G401.6 (cell line): ENCODE measurements around the gene CALHM4.
"Not testable (repeated sequence)": the region's sequence is repeated elsewhere in the genome, so short reads cannot be mapped to it uniquely, and the experiment has no call there.

ENCODE experiments used
- FAIRE-seq: peaks from 2 replicates; lab custom pipeline; 2012; peaks lifted over from hg19 to GRCh38; lab: Jason Lieb, UNC

The CALHM4 gene

DNA sequence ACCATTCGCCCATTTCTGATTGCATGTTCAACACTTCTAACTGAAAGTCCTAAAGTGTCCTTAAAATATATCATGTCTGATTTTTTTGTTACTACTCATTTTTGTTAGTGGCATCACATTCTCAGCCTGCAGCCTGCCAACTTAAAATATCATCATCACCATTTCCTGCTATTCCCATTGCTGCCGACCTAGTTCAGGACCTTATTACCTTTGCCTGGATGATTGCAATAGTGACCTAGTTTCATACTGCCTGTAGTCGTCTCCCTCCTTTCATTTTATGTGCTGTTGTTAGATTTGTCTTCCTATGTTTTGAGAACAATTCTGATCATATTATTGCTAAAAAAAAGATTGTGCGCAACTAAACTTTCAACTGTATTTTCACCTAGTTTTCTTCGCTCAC is 23.9 kb downstream of the CALHM4 start:
- FAIRE-seq = no peak

DNA sequence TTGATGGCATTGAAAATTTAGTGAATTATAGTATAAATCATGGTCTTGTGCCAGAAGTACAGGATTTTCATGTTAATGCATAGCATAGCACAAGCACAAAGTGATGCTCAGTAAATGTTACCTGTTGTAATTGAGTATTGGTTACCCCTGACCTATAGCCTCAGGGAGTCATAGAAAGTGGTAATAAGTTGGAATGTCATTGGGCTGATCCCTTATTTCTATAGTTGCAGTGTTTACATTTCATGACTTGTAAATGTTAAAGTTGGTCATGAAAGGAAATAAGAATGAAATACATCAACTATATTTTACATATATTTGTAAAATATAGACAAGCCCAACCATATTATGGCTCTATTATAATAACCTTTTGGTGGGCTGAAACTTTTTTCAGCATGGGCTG is 24.8 kb downstream of the CALHM4 start:
- FAIRE-seq = no peak

DNA sequence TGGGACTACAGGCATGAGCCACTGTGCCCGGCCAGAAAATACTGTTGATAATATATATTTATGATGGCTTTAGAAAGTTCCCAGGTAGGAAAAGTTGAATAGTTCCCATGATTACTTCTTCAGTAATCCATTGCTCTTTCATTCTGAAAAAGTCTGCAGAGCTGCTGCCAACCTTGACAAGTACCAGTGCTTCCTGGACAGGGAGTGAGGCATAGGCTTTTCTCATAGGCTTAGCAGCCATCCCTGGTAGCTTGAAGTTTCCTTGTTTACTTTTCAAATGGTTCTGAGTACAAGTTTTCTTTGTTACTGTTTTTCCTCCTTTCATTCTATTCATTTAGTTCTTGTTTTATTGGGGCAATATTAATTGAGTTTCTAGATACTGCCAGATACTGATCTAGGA is 25.6 kb downstream of the CALHM4 start:
- FAIRE-seq = no peak

DNA sequence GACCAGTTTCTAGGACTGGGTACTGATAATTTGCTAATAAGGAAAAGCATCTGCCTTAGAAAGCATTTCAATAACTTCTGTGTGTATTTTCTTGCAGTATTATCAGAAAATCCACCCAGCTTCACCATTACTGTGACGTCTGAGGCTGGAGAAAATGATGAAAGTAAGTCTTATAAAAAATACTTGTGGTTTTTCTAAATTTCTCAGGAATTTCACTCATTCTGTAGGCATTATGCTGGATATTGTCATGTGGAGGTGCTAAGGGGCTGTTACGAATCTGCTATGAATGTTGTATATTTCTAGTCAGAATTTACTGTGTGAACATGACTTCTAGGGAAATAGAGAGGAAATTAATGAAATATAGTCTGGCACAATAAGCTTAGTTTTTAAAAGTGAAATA is 26.6 kb downstream of the CALHM4 start:
- FAIRE-seq = no peak

DNA sequence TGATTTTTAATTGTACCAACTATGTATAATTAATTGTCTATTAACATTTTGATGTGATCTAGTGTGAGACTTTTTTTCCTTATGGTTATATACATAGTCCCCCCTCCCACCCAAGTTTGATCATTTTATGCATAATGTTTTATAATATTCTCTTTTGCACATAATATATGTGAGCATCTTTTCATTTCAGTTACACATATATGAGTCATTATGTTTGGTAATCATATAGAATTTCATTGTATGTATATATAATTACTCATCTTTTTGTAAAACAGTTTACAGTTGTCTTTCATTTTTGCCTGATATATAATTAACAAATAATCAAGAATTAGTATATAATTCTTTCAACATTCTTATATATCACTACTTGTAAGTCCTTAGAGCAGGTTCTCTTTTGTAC is 32.7 kb downstream of the CALHM4 start:
- FAIRE-seq = peak; percentile 23

DNA sequence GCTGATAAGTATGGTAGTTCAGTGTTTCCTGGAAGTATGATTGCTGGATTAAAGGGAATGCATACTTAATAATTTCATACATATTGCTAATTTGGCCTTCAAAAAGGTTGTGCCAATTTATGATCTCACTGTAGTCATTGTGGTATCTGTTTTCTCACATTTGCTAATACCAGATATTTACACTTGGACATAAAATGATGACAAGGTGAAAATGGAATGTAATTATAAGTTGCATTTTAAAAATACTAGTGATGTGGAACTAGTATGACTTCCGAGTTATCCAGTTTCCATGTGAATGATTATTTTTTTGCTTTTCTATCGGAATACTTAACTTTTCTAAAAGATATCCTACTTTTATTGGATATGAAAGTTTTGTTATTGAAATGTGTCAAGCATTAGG is 33.2 kb downstream of the CALHM4 start:
- FAIRE-seq = no peak

DNA sequence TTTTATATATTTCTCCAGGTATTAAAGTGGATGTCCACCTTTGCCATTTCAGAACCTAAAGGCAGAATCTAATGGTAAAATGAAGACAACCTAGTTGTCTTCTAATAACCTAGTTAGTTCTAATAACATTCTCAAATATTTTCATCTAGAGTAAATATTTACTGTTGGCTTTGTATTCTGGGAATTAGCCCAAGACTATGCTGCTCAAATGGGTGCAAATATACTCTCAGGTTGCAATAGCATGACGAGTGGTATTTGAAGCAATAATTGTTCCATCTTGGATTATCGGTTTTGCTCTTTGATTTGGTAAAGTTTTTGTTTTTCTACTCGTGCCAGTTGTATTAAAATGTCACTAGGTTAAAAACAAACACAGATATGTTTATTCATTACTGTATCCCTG is 41.7 kb downstream of the CALHM4 start:
- no peak for FAIRE-seq

DNA sequence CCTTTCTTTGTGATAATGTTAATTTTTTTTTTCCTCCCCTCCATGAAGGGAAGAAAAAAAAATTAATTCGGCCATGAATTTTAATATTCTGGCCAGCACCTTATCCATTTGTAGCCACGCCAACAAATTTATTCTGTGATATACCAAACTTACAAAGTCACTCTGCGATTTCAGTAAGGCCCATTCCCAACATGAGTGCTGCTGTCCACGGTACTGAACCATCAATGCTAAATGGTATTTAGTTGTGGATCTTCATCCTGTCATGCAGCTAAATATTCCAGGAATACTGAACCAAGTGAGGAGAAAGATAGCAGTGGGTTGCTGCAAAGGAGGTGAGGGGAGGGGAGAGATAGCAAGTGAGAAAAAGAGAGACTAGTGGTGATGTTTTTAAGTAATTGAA is 43.3 kb downstream of the CALHM4 start:
- FAIRE-seq = no peak

DNA sequence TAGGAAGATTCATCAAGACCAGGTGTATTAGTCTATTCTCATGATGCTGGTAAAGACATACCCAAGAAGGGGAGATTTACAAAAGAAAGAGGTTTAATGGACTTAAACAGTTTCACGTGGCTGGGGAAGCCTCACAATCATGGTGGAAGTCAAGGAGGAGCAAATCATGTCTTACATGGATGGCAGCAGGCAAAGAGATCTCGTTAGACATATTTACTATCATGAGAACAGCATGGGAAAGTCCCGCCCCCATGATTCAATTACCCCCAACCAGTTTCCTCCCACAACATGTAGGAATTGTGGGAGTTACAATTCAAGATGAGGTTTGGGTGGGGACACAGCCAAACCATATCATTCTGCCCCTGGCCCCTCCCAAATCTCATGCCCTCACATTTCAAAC is 50.4 kb downstream of the CALHM4 start:
- not testable (repeated sequence) for FAIRE-seq

DNA sequence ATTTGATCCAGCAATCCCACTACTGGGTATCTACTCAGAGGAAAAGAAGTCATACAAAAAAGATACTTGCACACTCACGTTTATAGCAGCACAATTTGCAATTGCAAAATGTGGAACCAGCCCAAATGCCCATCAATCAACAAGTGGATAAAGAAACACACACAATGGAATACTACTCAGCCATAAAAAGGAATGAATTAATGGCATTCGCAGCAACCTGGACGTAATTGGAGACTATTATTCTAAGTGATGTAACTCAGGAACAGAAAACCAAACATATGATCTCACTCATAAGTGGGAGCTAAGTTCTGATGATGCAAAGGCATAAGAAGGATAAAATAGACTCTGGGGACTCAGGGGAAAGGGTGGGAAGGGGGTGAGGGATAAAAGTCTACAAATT is 51.3 kb downstream of the CALHM4 start:
- not testable (repeated sequence) for FAIRE-seq

DNA sequence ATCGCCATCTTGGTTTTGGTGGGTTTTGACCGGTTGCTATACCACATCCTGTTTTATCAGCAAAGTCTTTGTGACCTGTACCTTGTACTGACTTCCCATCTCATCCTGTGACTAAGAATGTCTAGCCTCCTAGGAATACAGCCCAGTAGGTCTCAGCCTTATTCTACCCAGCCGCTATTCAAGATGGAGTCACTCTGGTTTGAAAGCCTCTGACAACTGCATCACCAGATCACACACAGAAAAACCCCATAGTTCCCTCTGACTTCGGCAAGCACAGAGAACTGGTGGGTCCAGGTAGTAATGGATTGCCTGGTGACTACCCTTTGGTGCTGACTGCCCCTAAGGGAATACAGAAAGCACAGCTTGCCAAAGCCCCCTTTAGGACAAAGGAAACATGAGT is 52.4 kb downstream of the CALHM4 start:
- FAIRE-seq = no peak
